Stomach (tissue), 9 donors: ENCODE measurements around the gene CDH15. TPM values are rescaled to one million over a fixed set of nuclear protein-coding genes. Genes with fewer than 3 reads are reported as not detected.

ENCODE experiments used
- DNase-seq, 2 donors: peaks; one replicate each; pipeline versions ENCODE4 v3.0.0 to v3.0.0-alpha.2; 2013 to 2019
- H3K27ac ChIP-seq, 5 donors: fragments of 200-600 bp in 4 of 5; sonication (generic) in 4 of 5; one replicate each; pipeline ENCODE4 v1.5.1; 2013 to 2019; ENCODE audit warnings: mild to moderate bottlenecking in 1 of 5, moderate library complexity in 1 of 5
- H3K27me3 ChIP-seq, 3 donors: fragments of 200-600 bp; sonication (generic); one replicate each; pipeline ENCODE4 v1.5.1; 2017 to 2019; ENCODE audit warnings: mixed run types in 1 of 3
- H3K36me3 ChIP-seq, 4 donors: fragments of 200-600 bp; sonication (generic); 1 replicate in 3 of 4; 2 replicates in 1 of 4; pipeline ENCODE4 v1.5.1; 2016 to 2019
- H3K4me1 ChIP-seq, 4 donors: fragments of 200-600 bp; sonication (generic); one replicate each; pipeline ENCODE4 v1.5.1; 2016 to 2019
- H3K4me3 ChIP-seq, 4 donors: fragments of 200-600 bp; sonication (generic) in 3 of 4; one replicate each; pipeline ENCODE4 v1.5.1; 2016 to 2019; ENCODE audit warnings: mild to moderate bottlenecking in 1 of 4
- H3K9me3 ChIP-seq, 4 donors: fragments of 200-600 bp; sonication (generic); one replicate each; pipeline ENCODE4 v1.5.1; 2016 to 2019
- CTCF ChIP-seq, 7 experiments: fragments of 450-650 bp in 4 of 7; fragments of 200-600 bp in 3 of 7; sonication (generic) in 3 of 7; IDR thresholded peaks; one replicate each; pipeline ENCODE4 v1.5.1; 2016 to 2019; ENCODE audit warnings: antibody characterized with exemption in 7 of 7, control low read depth in 2 of 7, mild to moderate bottlenecking in 1 of 7
- EP300 ChIP-seq: sonication (generic); formaldehyde crosslinking; IDR thresholded peaks from one replicate; pipeline ENCODE4 v1.6.1; 2017; ENCODE audit warnings: antibody characterized with exemption
- POLR2A ChIP-seq, 4 donors: fragments of 450-650 bp; IDR thresholded peaks; one replicate each; pipeline ENCODE4 v1.6.1; 2016; ENCODE audit warnings: antibody characterized with exemption in 4 of 4, control low read depth in 2 of 4, mild to moderate bottlenecking in 1 of 4, moderate library complexity in 1 of 4
- POLR2AphosphoS5 ChIP-seq, 3 donors: sonication (generic); formaldehyde crosslinking; IDR thresholded peaks; one replicate each; pipeline ENCODE4 v1.6.1; 2016; ENCODE audit warnings: antibody characterized with exemption in 3 of 3
- WGBS, 5 donors: extraction: QIAGEN DNeasy Blood & Tissue Kit in 3 of 5; methylation state at CpG; one replicate each; pipeline versions ENCODE4 v1.1.5 to v1.1.7; 2013 to 2018; 5-methylcytosine and 5-hydroxymethylcytosine counted together
- intact Hi-C: fragments of 100-400 bp; cut with DNase I; formaldehyde crosslinking; loops from one replicate; pipeline ENCODE4 v1.15.1; 2023; ENCODE audit warnings: low total_unique reads
- polyA plus RNA-seq, 3 donors: library from polyadenylated mRNA; stranded (reverse); fragments of 200-250 nt; gene quantifications; one replicate each; pipeline ENCODE4 v1.2.3, GENCODE V29; 2013
- total RNA-seq, 5 donors: library from RNA; depleted of rRNA; stranded (reverse); fragments of >200 nt; gene quantifications; one replicate each; pipeline versions ENCODE4 v1.1.0 to v1.2.3, GENCODE V29; 2014 to 2016
- donor health status: healthy with polysubstance abuse.
- donor health status: Bipolar disorder and iron deficiency.
- donor health status: healthy.

Gene CDH15
- total and polyA plus RNA-seq, 8 donors = 0.20 to 0.31 TPM; not detected in 6

- intact Hi-C loops = loop anchor here (10.0 kb wide), 1 partner anchor 438 kb away; no protein-coding TSS in a partner anchor
- H3K4me1 ChIP-seq = peaks cover 17 to 24% (median 21%) of the 10 kb centered on the region in 4 donors
- DNase-seq = peak in 1 of 2 donors; percentile 57
- no peak for TF ChIP-seq POLR2A (IDR thresholded peaks at IDR 0.05)
- TF ChIP-seq POLR2AphosphoS5 (IDR thresholded peaks at IDR 0.05) = no peak
- TF ChIP-seq EP300 = no peak
- no peak for TF ChIP-seq CTCF (IDR thresholded peaks at IDR 0.05)
- no peak overlapping the region for H3K4me3 ChIP-seq
- peaks cover 0 to 100% (median 35%) of the 10 kb centered on the region in 3 donors for H3K27me3 ChIP-seq
- no peak overlapping the region for H3K27ac ChIP-seq
- H3K36me3 ChIP-seq = no peaks in the 10 kb centered on the region
- WGBS, 5 donors = 49 to 57% (median 54%) methylated on average over 7 to 13 of the region's 13 CpGs
- H3K9me3 ChIP-seq = no peaks in the 10 kb centered on the region
Observed at GRCh38 chr16:89172528-89173173, 1.1 kb downstream of the CDH15 start.

- DNase-seq = no peak
- H3K27me3 ChIP-seq = peaks cover 0 to 100% (median 28%) of the 10 kb centered on the region in 3 donors
- H3K9me3 ChIP-seq = no peaks in the 10 kb centered on the region
- TF ChIP-seq POLR2AphosphoS5 (IDR thresholded peaks at IDR 0.05) (no peak), CTCF (IDR thresholded peaks at IDR 0.05) (no peak), POLR2A (IDR thresholded peaks at IDR 0.05) (no peak), EP300 (no peak)
- no peak overlapping the region for H3K27ac ChIP-seq
- no peak overlapping the region for H3K4me3 ChIP-seq
- H3K4me1 ChIP-seq = peaks cover 17 to 22% (median 20%) of the 10 kb centered on the region in 4 donors
- no peaks in the 10 kb centered on the region for H3K36me3 ChIP-seq
- intact Hi-C loops = loop anchor here (10.0 kb wide), 1 partner anchor 439 kb away; no protein-coding TSS in a partner anchor
- WGBS, 5 donors = 53 to 69% (median 56%) methylated on average over 5 to 11 of the region's 11 CpGs
Observed at GRCh38 chr16:89173174-89173921, 1.8 kb downstream of the CDH15 start.

GRCh38 chr16:89174055-89174827 is 2.7 kb downstream of the CDH15 start:
- no peak overlapping the region for H3K27ac ChIP-seq
- H3K4me3 ChIP-seq = no peak overlapping the region
- TF ChIP-seq EP300 (no peak), CTCF (IDR thresholded peaks at IDR 0.05) (no peak), POLR2AphosphoS5 (IDR thresholded peaks at IDR 0.05) (no peak), POLR2A (IDR thresholded peaks at IDR 0.05) (no peak)
- DNase-seq = no peak
- 73 to 76% (median 75%) methylated on average over 22 to 23 of the region's 23 CpGs for WGBS, 5 donors
- peaks cover 17 to 22% (median 20%) of the 10 kb centered on the region in 4 donors for H3K4me1 ChIP-seq
- H3K36me3 ChIP-seq = no peaks in the 10 kb centered on the region
- no peaks in the 10 kb centered on the region for H3K9me3 ChIP-seq
- intact Hi-C loops = loop anchor here (10.0 kb wide), 1 partner anchor 439 kb away; no protein-coding TSS in a partner anchor
- H3K27me3 ChIP-seq = peaks cover 0 to 100% (median 19%) of the 10 kb centered on the region in 3 donors

- H3K9me3 ChIP-seq = no peaks in the 10 kb centered on the region
Observed at GRCh38 chr16:89174877-89175276, 3.3 kb downstream of the CDH15 start.

More at GRCh38 chr16:89174877-89175276, 3.3 kb downstream of the CDH15 start:
- Histone ChIP-seq H3K27me3 (peaks cover 0 to 100% (median 13%) of the 10 kb centered on the region in 3 donors), H3K4me1 (peaks cover 17 to 22% (median 20%) of the 10 kb centered on the region in 4 donors), H3K36me3 (no peaks in the 10 kb centered on the region), H3K27ac (no peak overlapping the region), H3K4me3 (no peak overlapping the region)
- intact Hi-C loops = loop anchor here (10.0 kb wide), 1 partner anchor 440 kb away; no protein-coding TSS in a partner anchor
- TF ChIP-seq POLR2A (IDR thresholded peaks at IDR 0.05) (no peak), CTCF (IDR thresholded peaks at IDR 0.05) (no peak), EP300 (no peak), POLR2AphosphoS5 (IDR thresholded peaks at IDR 0.05) (no peak)
- whole genome bisulfite sequencing, 5 donors = 52 to 80% (median 72%) methylated on average over 3 to 14 of the region's 14 CpGs
- no peak for DNase-seq
